ENCODE results near the gene SPATA13. TPM values are rescaled to one million over a fixed set of nuclear protein-coding genes. Genes with fewer than 3 reads are reported as not detected.

Gene SPATA13
- total and polyA plus RNA-seq, 4 donors: 10.5 to 36.7 (median 20.1) TPM

DNA sequence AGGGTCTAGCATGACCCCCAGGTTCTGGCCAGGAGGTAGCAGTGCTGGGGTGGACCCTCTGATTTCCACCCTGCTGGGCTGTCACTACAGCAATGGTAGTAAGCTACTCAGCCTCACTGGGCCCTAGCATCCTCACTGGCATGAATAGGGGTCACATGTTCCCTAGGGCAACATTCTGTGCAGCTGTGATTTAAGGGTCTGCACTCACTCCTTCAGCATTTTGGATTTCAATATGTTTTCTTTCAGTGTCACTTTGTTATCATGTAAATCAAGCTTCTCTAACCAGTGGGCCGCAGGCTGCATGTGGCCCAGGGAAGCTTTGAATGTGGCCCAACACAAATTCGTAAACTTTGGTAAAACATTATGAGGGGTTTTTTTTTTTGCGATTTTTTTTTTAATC is 57.8 kb downstream of the SPATA13 start:
- no peak for ATAC-seq (ENCODE audit: insufficient read depth, low FRiP score)

DNA sequence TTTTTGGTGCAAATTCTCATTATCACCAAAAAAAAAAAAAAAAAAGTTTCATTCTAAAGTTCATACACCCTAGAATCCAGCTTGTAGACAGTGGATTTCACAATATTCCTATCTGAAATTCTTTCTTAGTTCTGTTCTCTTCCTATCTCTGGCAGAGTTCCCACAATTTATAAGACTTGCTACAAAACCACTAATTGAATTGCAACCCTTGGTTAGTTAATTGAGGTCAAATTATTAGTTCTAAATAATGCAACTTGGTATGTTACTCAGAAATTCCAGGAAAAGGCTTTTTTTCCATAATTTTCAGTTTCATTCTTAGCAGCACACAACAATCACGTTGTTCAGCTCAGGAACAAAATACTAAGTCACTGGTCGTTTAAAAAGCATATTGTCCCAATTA is 58.5 kb downstream of the SPATA13 start:
- peak in 2 of 3 donors; percentile 61 to 72 for DNase-seq
- H3K27ac ChIP-seq (ENCODE audit: low read depth in 1 of 2, low read length in 1 of 2): no peak overlapping the region
- peak overlapping the region in 1 of 2 donors; percentile 54 for H3K9ac ChIP-seq (ENCODE audit: insufficient read depth in 1 of 2, low read length in 2 of 2)
- H3K9me3 ChIP-seq (ENCODE audit: control insufficient read depth in 4 of 4, insufficient read depth in 3 of 4, low read length in 3 of 4): no peaks in the 10 kb centered on the region
- peaks cover 0 to 4% (median 0%) of the 10 kb centered on the region in 4 donors for H3K36me3 ChIP-seq (ENCODE audit: control insufficient read depth in 4 of 4, insufficient read depth in 4 of 4, low read length in 4 of 4)
- H3K4me3 ChIP-seq: no peak overlapping the region
- TF ChIP-seq, protein P1, sequence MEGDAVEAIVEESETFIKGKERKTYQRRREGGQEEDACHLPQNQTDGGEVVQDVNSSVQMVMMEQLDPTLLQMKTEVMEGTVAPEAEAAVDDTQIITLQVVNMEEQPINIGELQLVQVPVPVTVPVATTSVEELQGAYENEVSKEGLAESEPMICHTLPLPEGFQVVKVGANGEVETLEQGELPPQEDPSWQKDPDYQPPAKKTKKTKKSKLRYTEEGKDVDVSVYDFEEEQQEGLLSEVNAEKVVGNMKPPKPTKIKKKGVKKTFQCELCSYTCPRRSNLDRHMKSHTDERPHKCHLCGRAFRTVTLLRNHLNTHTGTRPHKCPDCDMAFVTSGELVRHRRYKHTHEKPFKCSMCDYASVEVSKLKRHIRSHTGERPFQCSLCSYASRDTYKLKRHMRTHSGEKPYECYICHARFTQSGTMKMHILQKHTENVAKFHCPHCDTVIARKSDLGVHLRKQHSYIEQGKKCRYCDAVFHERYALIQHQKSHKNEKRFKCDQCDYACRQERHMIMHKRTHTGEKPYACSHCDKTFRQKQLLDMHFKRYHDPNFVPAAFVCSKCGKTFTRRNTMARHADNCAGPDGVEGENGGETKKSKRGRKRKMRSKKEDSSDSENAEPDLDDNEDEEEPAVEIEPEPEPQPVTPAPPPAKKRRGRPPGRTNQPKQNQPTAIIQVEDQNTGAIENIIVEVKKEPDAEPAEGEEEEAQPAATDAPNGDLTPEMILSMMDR (IDR thresholded peaks at IDR 0.05; ENCODE audit: control extremely low read depth, extremely low read depth): no peak
- H3K27me3 ChIP-seq (ENCODE audit: control insufficient read depth in 3 of 3, insufficient read depth in 3 of 3, low read length in 2 of 3): no peaks in the 10 kb centered on the region
- no peak for ATAC-seq (ENCODE audit: insufficient read depth, low FRiP score)
- peaks cover 0 to 30% (median 15%) of the 10 kb centered on the region in 5 donors for H3K4me1 ChIP-seq (ENCODE audit: control insufficient read depth in 5 of 5, insufficient read depth in 5 of 5, low read length in 5 of 5)
- 67 to 74% methylated on average over 2 of the region's 2 CpGs for WGBS, 2 donors

More for the DNA sequence above, 57.8 kb downstream of the SPATA13 start:
- TF ChIP-seq, protein P1 (IDR thresholded peaks at IDR 0.05; ENCODE audit: control extremely low read depth, extremely low read depth): no peak
- peaks cover 0 to 4% (median 0%) of the 10 kb centered on the region in 4 donors for H3K36me3 ChIP-seq (ENCODE audit: control insufficient read depth in 4 of 4, insufficient read depth in 4 of 4, low read length in 4 of 4)
- H3K9ac ChIP-seq (ENCODE audit: insufficient read depth in 1 of 2, low read length in 2 of 2): no peak overlapping the region
- peaks cover 0 to 30% (median 15%) of the 10 kb centered on the region in 5 donors for H3K4me1 ChIP-seq (ENCODE audit: control insufficient read depth in 5 of 5, insufficient read depth in 5 of 5, low read length in 5 of 5)
- peak overlapping the region in 1 of 2 donors; percentile 37 for H3K27ac ChIP-seq (ENCODE audit: low read depth in 1 of 2, low read length in 1 of 2)
- no peak overlapping the region for H3K4me3 ChIP-seq
- DNase-seq: peak; percentile 61 to 93 (median 89)
- 81 to 83% methylated on average over 3 of the region's 3 CpGs for WGBS, 2 donors
- H3K9me3 ChIP-seq (ENCODE audit: control insufficient read depth in 4 of 4, insufficient read depth in 3 of 4, low read length in 3 of 4): no peaks in the 10 kb centered on the region
- no peaks in the 10 kb centered on the region for H3K27me3 ChIP-seq (ENCODE audit: control insufficient read depth in 3 of 3, insufficient read depth in 3 of 3, low read length in 2 of 3)

DNA sequence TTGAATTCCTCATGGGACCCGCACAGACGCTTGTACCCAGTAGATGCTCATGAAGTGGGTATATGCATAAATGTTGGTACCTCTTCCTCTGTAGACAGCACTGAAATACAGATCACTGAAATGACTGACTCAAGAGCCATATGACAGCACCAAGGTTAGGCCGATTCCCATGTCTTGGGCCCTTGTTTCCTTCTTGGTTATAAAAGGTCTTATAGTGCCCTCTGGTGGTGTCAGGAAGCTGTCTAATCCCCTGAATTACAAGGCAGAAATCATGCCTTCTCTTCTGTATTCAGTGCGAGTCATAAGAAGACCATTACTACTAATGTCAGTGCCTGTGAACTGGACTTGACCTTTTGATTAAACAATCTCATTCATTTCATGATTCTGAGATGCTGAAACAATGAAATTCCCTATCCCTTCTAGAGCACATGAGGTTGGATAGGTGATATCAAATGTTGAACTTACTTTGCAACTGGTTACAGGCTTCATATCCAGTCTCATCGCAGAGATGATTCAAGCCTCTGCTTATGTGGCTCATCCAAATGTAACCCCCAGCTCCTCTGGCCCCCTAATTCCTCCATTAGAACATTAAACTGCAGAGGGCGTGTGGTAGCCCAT is 59.7 kb downstream of the SPATA13 start:
- TF ChIP-seq, protein P1 (IDR thresholded peaks at IDR 0.05; ENCODE audit: control extremely low read depth, extremely low read depth): peak; percentile 85
- peaks cover 0 to 30% (median 17%) of the 10 kb centered on the region in 5 donors for H3K4me1 ChIP-seq (ENCODE audit: control insufficient read depth in 5 of 5, insufficient read depth in 5 of 5, low read length in 5 of 5)
- no peaks in the 10 kb centered on the region for H3K9me3 ChIP-seq (ENCODE audit: control insufficient read depth in 4 of 4, insufficient read depth in 3 of 4, low read length in 3 of 4)
- H3K27ac ChIP-seq (ENCODE audit: low read depth in 1 of 2, low read length in 1 of 2): no peak overlapping the region
- peak; percentile 68 to 90 (median 87) for DNase-seq
- peaks cover 0 to 13% (median 0%) of the 10 kb centered on the region in 4 donors for H3K36me3 ChIP-seq (ENCODE audit: control insufficient read depth in 4 of 4, insufficient read depth in 4 of 4, low read length in 4 of 4)
- peak; percentile 75 for ATAC-seq (ENCODE audit: insufficient read depth, low FRiP score)
- H3K4me3 ChIP-seq: no peak overlapping the region
- no peaks in the 10 kb centered on the region for H3K27me3 ChIP-seq (ENCODE audit: control insufficient read depth in 3 of 3, insufficient read depth in 3 of 3, low read length in 2 of 3)
- peak overlapping the region in 1 of 2 donors; percentile 54 for H3K9ac ChIP-seq (ENCODE audit: insufficient read depth in 1 of 2, low read length in 2 of 2)
- WGBS, 2 donors: 64 to 68% methylated on average over 6 of the region's 6 CpGs
